Measurements from ENCODE around the gene NUDT7.

The NUDT7 gene

DNA sequence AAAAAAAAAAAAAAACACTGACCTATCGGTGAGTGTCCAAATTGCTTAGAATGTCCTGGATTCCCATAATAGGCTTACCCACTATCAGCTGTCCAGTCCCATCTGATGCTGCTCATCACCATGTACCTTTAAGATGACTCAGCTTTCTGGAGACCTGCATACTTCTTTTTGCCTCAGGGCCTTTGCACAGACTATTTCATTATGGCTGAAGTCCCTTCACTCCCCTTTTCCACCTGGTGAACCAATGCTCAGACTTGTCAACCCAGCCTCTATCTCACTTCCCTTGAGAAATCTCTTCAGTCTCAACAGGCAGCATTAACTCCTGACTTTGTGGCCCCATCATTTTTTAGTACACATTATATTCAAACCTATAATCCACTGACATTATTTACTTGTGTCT is 29.7 kb upstream of the NUDT7 start:
- no peak for TF ChIP-seq CTCF (conservative IDR thresholded peaks at IDR 0.05; ENCODE audit: low read depth, low read length)
- H3K4me3 ChIP-seq (ENCODE audit: low read depth, low read length) = no peak overlapping the region
- no peak for DNase-seq (ENCODE audit: low read depth)

DNA sequence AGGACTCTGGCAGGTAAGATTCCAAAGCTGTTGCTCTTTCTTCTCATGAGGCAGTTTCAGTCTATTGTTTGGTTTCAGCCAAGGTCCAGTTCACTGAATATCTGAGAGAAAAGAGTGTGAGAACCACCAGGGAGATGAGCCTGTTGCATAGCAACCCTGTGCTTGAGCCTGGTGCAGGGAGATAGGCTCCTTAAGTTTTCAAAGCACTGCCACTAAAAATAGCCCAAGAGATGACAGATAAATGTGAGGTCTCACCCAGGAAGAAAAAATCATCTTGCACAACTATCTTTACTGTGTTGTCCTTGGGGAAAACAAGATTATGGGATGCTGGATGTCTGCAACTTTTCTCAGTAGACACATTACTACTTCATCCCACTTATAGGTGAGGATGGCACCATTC is 26.2 kb upstream of the NUDT7 start:
- no peak for TF ChIP-seq CTCF (conservative IDR thresholded peaks at IDR 0.05; ENCODE audit: low read depth, low read length)
- no peak for DNase-seq (ENCODE audit: low read depth)

GRCh38 chr16:77700846-77701245 is 21.5 kb upstream of the NUDT7 start:
- DNase-seq (ENCODE audit: low read depth) = no peak
- H3K4me3 ChIP-seq (ENCODE audit: low read depth, low read length) = no peak overlapping the region
- TF ChIP-seq CTCF (conservative IDR thresholded peaks at IDR 0.05; ENCODE audit: low read depth, low read length) = no peak

More for the DNA sequence above, 26.2 kb upstream of the NUDT7 start:
- H3K4me3 ChIP-seq (ENCODE audit: low read depth, low read length) = no peak overlapping the region

GRCh38 chr16:77705351-77705750 is 17.0 kb upstream of the NUDT7 start:
- TF ChIP-seq CTCF (conservative IDR thresholded peaks at IDR 0.05; ENCODE audit: low read depth, low read length) = no peak
- H3K4me3 ChIP-seq (ENCODE audit: low read depth, low read length) = no peak overlapping the region
- DNase-seq (ENCODE audit: low read depth) = no peak

DNA sequence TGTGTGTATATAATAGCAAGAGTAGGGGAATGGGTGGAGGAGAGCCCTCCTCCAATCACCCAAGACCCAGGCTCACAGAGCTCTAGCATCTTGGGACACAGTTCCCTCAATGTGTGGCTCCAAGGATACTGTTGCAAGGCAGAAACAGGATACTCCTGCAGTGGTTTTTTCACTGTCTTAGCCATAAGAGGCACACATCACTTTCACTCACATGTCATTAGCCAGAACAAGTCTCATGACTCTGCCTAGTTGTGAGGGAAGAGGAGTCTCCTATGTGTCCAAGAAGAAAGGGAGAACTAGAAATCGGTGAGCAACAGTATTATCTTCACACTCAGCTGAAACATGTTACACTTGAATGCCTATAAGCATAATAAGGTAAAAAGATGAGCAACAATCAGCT is 11.1 kb upstream of the NUDT7 start:
- no peak for DNase-seq (ENCODE audit: low read depth)

GRCh38 chr16:77711775-77712174 is 10.5 kb upstream of the NUDT7 start:
- H3K4me3 ChIP-seq (ENCODE audit: low read depth, low read length) = no peak overlapping the region
- no peak for TF ChIP-seq CTCF (conservative IDR thresholded peaks at IDR 0.05; ENCODE audit: low read depth, low read length)
- DNase-seq (ENCODE audit: low read depth) = peak; percentile 58

More for the DNA sequence above, 11.1 kb upstream of the NUDT7 start:
- TF ChIP-seq CTCF (conservative IDR thresholded peaks at IDR 0.05; ENCODE audit: low read depth, low read length) = no peak
- no peak overlapping the region for H3K4me3 ChIP-seq (ENCODE audit: low read depth, low read length)

GRCh38 chr16:77715145-77715544 is 7.2 kb upstream of the NUDT7 start:
- TF ChIP-seq CTCF (conservative IDR thresholded peaks at IDR 0.05; ENCODE audit: low read depth, low read length) = no peak
- no peak for DNase-seq (ENCODE audit: low read depth)
- H3K4me3 ChIP-seq (ENCODE audit: low read depth, low read length) = no peak overlapping the region

All from choroid plexus epithelial cell (primary cell).